HepG2 (cell line): ENCODE measurements around the gene UTP25. TPM values are rescaled to one million over a fixed set of nuclear protein-coding genes. Genes with fewer than 3 reads are reported as not detected.

Experiments
- ATAC-seq: fragments of 200-7000 bp; cut with Tn5 transposase; 3 replicates; pipeline ENCODE4 v1.9.1; 2020; ENCODE audit warnings: mild to moderate bottlenecking, moderate library complexity
- BruUV-seq: library from RNA; stranded (reverse); fragments of 400-500 nt; replicated peaks from 2 replicates; lab custom pipeline; 2021; lab: Mats Ljungman, UMichigan
- CTCF ChIA-PET: fragments of 300-600 bp; formaldehyde crosslinking; extraction: SDS; loops from one replicate; lab custom pipeline; 2021; ENCODE audit warnings: low total read pairs, inconsistent platforms, low intra/inter-chr PET ratio; lab: Yijun Ruan, JAX
- POLR2A ChIA-PET: fragments of 350-600 bp; sonication (Branson Sonifier 250); formaldehyde crosslinking; loops from one replicate; lab custom pipeline; 2020; ENCODE audit warnings: antibody characterized with exemption, inconsistent platforms; lab: Yijun Ruan, JAX
- DNase-seq: peaks from one replicate; pipeline ENCODE4 v3.0.0-alpha.2; 2015; ENCODE audit warnings: low spot score
- FAIRE-seq: peaks from 3 replicates; lab custom pipeline; 2011; peaks lifted over from hg19 to GRCh38; lab: Jason Lieb, UNC
- H2AFZ ChIP-seq: one replicate; pipeline ENCODE4 v1.6.1; 2011; ENCODE audit warnings: low read length, inconsistent platforms
- H3K27ac ChIP-seq: fragments of 300-600 bp; 3 replicates; pipeline ENCODE4 v1.8.0; 2011; ENCODE audit warnings: mixed run types, mild to moderate bottlenecking, mixed read lengths, low read length, inconsistent platforms; ENCODE audit not compliant: insufficient read depth; ENCODE audit errors: extremely low read length
- H3K27me3 ChIP-seq, 2 experiments: fragments of 200-600 bp in 1 of 2; 2 replicates in 1 of 2; 3 replicates in 1 of 2; pipeline versions ENCODE4 v1.6.0 to v1.8.0; 2011; ENCODE audit warnings: low read length in 2 of 2, mild to moderate bottlenecking in 2 of 2, moderate library complexity in 2 of 2, inconsistent platforms in 1 of 2; ENCODE audit not compliant: insufficient read depth in 2 of 2, control insufficient read depth in 1 of 2
- H3K36me3 ChIP-seq, 2 experiments: fragments of 200-600 bp in 1 of 2; replicated peaks in 1 of 2; 2 replicates in 1 of 2; 3 replicates in 1 of 2; pipeline versions ENCODE4 v1.5.1 to v1.8.0; 2011; ENCODE audit warnings: low read length in 2 of 2, inconsistent platforms in 1 of 2; ENCODE audit not compliant: insufficient read depth in 2 of 2, control insufficient read depth in 1 of 2
- H3K4me1 ChIP-seq: 2 replicates; pipeline ENCODE4 v1.5.1; 2012; ENCODE audit warnings: low read length, inconsistent platforms; ENCODE audit not compliant: insufficient read depth
- H3K4me2 ChIP-seq: 2 replicates; pipeline ENCODE4 v1.6.0; 2011; ENCODE audit warnings: low read depth, low read length, inconsistent platforms
- H3K4me3 ChIP-seq, 3 experiments: fragments of 200-600 bp in 1 of 3; sonication (generic), shearing (Covaris generic) in 1 of 3; replicated peaks in 1 of 3; 2 replicates each; pipeline ENCODE4 v1.5.1; 2011 to 2016; ENCODE audit warnings: low read length in 3 of 3, inconsistent platforms in 2 of 3, low read depth in 2 of 3, mild to moderate bottlenecking in 2 of 3, control low read depth in 1 of 3, mixed read lengths in 1 of 3; ENCODE audit not compliant: insufficient read depth in 1 of 3
- H3K79me2 ChIP-seq: one replicate; pipeline ENCODE4 v1.6.1; 2011; ENCODE audit warnings: low read length, inconsistent platforms; ENCODE audit not compliant: insufficient read depth
- H3K9ac ChIP-seq: 2 replicates; pipeline ENCODE4 v1.6.0; 2011; ENCODE audit warnings: mild to moderate bottlenecking, low read depth, low read length, inconsistent platforms; ENCODE audit not compliant: insufficient read depth
- H3K9me3 ChIP-seq: 2 replicates; pipeline ENCODE4 v1.5.1; 2012; ENCODE audit warnings: mild to moderate bottlenecking, low read length
- H4K20me1 ChIP-seq: 2 replicates; pipeline ENCODE4 v1.6.0; 2011; ENCODE audit warnings: inconsistent platforms, mild to moderate bottlenecking, low read length, moderate library complexity; ENCODE audit not compliant: insufficient read depth
- GMEB2 ChIP-seq: IDR thresholded peaks from 2 replicates; pipeline ENCODE4 v1.6.1; 2016; ENCODE audit warnings: missing biosample characterization, missing genetic modification reagents, low read depth
- HES4 ChIP-seq: sonication (generic); formaldehyde crosslinking; IDR thresholded peaks from 2 replicates; pipeline ENCODE4 v1.9.0; 2021; ENCODE audit warnings: mild to moderate bottlenecking, missing genetic modification reagents, borderline replicate concordance
- IRF2 ChIP-seq: IDR thresholded peaks from 2 replicates; pipeline ENCODE4 v1.6.1; 2018; ENCODE audit warnings: missing genetic modification reagents, missing compliant biosample characterization
- NFE2L1 ChIP-seq: sonication (generic); formaldehyde crosslinking; IDR thresholded peaks from 2 replicates; pipeline ENCODE4 v1.4.0; 2020; ENCODE audit warnings: missing genetic modification reagents, mild to moderate bottlenecking, borderline replicate concordance
- PRPF4 ChIP-seq: fragments of 200-400 bp; formaldehyde crosslinking; IDR thresholded peaks from 2 replicates; pipeline ENCODE4 v1.6.1; 2016; ENCODE audit warnings: low read length, low read depth; ENCODE audit not compliant: poor library complexity, severe bottlenecking
- RFXANK ChIP-seq: IDR thresholded peaks from 2 replicates; pipeline ENCODE4 v1.6.1; 2016
- ZNF225 ChIP-seq: sonication (generic); formaldehyde crosslinking; IDR thresholded peaks from 2 replicates; pipeline ENCODE4 v1.4.0; 2020; ENCODE audit warnings: mild to moderate bottlenecking, missing genetic modification reagents
- ZNF326 ChIP-seq: sonication (generic); formaldehyde crosslinking; IDR thresholded peaks from 2 replicates; pipeline ENCODE4 v1.4.0; 2020; ENCODE audit warnings: missing genetic modification reagents, borderline replicate concordance
- WGBS: methylation state at CpG from one replicate; pipeline ENCODE4 v1.1.6; 2017; ENCODE audit warnings: low lambda C conversion rate; 5-methylcytosine and 5-hydroxymethylcytosine counted together
- in situ Hi-C: cut with HindIII; loops from 2 replicates; pipeline ENCODE4 v1.10.0; 2017; ENCODE audit warnings: low pct_unique_long_range_greater_than_20kb; ENCODE audit not compliant: extremely low pct_ligation_motif_present
- intact Hi-C: fragments of 100-400 bp; cut with micrococcal nuclease; formaldehyde crosslinking; loops from one replicate; pipeline ENCODE4 v1.10.0; 2022; ENCODE audit not compliant: unreplicated experiment
- polyA plus RNA-seq, 8 experiments: library from polyadenylated mRNA; depleted of rRNA in 3 of 8; stranded (reverse) in 7 of 8; unstranded in 1 of 8; fragments of >200 nt; fragmentation: Illumina TruSeq in 4 of 8; extraction: Trizol in 4 of 8; gene quantifications; 2 replicates each; pipeline versions ENCODE4 v1.2.1 to v1.2.3, GENCODE V29; 2011 to 2016; ENCODE audit warnings: low read depth in 4 of 8, missing spikeins in 1 of 8, mixed read lengths in 1 of 8; ENCODE audit not compliant: insufficient read depth in 1 of 8
- total RNA-seq, 5 experiments: library from RNA; depleted of rRNA; stranded (reverse); fragments of >200 nt; fragmentation: Illumina TruSeq; extraction: Trizol; gene quantifications; 2 replicates each; pipeline ENCODE4 v1.2.3, GENCODE V29; 2016; ENCODE audit warnings: low read depth in 1 of 5

The UTP25 gene
- total and polyA plus RNA-seq, 2 of the 13 experiments (the other 11 are each of a cell fraction or from before 2014, with no cell fraction given): 4.8 to 5.7 TPM

- TF ChIP-seq GMEB2 (CRISPR knock-in tag) (no peak), RFXANK (CRISPR knock-in tag) (no peak), ZNF326 (no peak), ZNF225 (0 out of 2 replicates have a peak, but pooled peaks have one; percentile 52), NFE2L1 (0 out of 2 replicates have a peak, but pooled peaks have one; percentile 47), IRF2 (peak; percentile 37; the same call in 1 of the 2 replicates)
Observed at GRCh38 chr1:209784265-209785169, 43.3 kb upstream of the UTP25 start, which contains the start of gene C1orf74 (continued).

- intact Hi-C loops: loop anchor here (2.0 kb wide), 1 partner anchor 41 kb away; the partner anchor contains the start of gene UTP25
- Histone ChIP-seq H3K27ac (no peak overlapping the region), H3K27me3 (peaks cover 0 to 3% of the 10 kb centered on the region in 2 experiments; a peak in 1 of 5 replicates), H3K79me2 (no peaks in the 10 kb centered on the region), H2AFZ (no peak overlapping the region), H3K4me1 (peaks cover 15% of the 10 kb centered on the region), H3K9ac (no peak overlapping the region), H3K36me3 (no peaks in the 10 kb centered on the region), H3K9me3 (no peaks in the 10 kb centered on the region), H3K4me2 (no peak overlapping the region), H4K20me1 (no peaks in the 10 kb centered on the region), H3K4me3 (no peak overlapping the region)
- no peak for ATAC-seq
- TF ChIP-seq PRPF4: no peak
- TF ChIP-seq HES4 (CRISPR knock-in tag): no peak
- in situ Hi-C loops: no loop called here
- no peak for DNase-seq
- CTCF ChIA-PET: no interaction called here
- no TSS peak for BruUV-seq
- 42% methylated on average over 4 of the region's 4 CpGs for WGBS
- POLR2A ChIA-PET: no interaction called here
- FAIRE-seq: no peak
Observed at GRCh38 chr1:209785592-209785991, 42.2 kb upstream of the UTP25 start.
